ENCODE results near the gene NOSIP. TPM values are rescaled to one million over a fixed set of nuclear protein-coding genes. Genes with fewer than 3 reads are reported as not detected.

Gene NOSIP
- total RNA-seq, 4 donors from 2014 or later = 62.4 to 92.8 (median 78.9) TPM

DNA sequence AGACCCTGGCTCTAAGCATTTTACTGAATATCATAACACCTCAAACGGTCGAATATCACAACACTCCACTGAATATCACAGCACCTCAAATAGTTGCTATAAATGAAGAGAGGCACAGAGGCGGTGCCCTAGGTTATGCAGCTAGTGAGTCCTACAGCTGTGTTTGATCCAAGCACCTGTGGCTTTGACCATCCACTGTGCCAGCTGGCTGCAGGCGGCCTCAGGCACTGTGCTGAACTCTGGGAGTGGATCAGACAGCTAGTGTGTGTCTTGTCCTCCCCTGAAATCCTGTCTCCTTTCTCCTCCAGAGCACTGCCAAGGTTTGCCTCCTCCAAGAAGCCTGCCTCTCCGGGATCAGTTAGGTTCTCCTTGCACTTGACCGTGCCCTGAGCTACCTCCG lies 7.3 kb downstream of the NOSIP start:
- intact Hi-C loops (cut with DNase I; ENCODE audit: low total_unique reads) = no loop called here
- Histone ChIP-seq H3K27ac (peak overlapping the region; percentile 69 to 85 (median 75)), H3K27me3 (no peaks in the 10 kb centered on the region), H3K9me3 (no peaks in the 10 kb centered on the region), H3K4me1 (peaks cover 51 to 68% of the 10 kb centered on the region in 2 donors), H3K36me3 (peaks cover 0 to 12% of the 10 kb centered on the region in 2 donors), H3K4me3 (no peak overlapping the region)
- in situ Hi-C loops (cut with MboI; ENCODE audit: low sequenced_read_pairs in 4 of 4) = loop anchor here in 3 of 4 donors (5.0 to 10.0 kb wide), 3 partner anchors 76 to 102 kb away; partner anchors contain the start of genes BCL2L12 (in 1 of the 3), IRF3 (in 1 of the 3), PRMT1 (in 1 of the 3) and RPS11 (in 1 of the 3)
- ATAC-seq = peak; percentile 36 to 47
- TF ChIP-seq POLR2A (IDR thresholded peaks at IDR 0.05) = no peak
- TF ChIP-seq, protein P1, sequence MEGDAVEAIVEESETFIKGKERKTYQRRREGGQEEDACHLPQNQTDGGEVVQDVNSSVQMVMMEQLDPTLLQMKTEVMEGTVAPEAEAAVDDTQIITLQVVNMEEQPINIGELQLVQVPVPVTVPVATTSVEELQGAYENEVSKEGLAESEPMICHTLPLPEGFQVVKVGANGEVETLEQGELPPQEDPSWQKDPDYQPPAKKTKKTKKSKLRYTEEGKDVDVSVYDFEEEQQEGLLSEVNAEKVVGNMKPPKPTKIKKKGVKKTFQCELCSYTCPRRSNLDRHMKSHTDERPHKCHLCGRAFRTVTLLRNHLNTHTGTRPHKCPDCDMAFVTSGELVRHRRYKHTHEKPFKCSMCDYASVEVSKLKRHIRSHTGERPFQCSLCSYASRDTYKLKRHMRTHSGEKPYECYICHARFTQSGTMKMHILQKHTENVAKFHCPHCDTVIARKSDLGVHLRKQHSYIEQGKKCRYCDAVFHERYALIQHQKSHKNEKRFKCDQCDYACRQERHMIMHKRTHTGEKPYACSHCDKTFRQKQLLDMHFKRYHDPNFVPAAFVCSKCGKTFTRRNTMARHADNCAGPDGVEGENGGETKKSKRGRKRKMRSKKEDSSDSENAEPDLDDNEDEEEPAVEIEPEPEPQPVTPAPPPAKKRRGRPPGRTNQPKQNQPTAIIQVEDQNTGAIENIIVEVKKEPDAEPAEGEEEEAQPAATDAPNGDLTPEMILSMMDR (IDR thresholded peaks at IDR 0.05 in 4 of 5, conservative IDR thresholded peaks at IDR 0.05 in 1 of 5) = no peak
- peak in 1 of 2 donors; percentile 67 for DNase-seq

DNA sequence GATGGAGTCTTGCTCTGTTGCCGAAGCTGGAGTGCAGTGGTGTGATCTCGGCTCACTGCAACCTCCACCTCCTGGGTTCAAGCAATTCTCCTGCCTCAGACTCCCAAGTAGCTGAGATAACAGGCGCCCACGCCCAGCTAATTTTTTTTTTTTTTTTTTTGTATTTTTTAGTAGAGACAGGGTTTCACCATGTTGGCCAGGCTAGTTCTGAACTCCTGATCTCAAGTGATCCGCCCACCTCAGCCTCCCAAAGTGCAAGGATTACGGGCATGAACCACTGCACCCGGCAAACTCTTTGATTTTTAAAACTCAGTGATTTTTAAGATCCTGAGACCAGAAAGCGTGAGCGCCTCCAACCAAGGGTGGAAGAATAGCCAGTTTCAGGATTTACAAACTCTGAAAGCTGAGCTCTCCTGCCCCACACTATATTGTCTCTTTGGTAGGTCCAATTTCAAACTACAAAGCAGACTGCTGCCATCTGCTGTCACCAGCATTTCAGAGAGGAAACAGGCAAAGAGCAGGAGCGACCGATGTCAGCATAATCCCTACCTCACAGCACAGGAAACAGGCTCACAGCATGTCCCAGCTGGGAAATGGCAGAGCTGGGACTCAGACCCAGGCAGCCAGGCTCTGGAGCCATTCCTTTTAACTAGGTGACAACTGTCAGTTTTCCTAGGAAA lies 9.2 kb downstream of the NOSIP start:
- in situ Hi-C loops (cut with MboI; ENCODE audit: low sequenced_read_pairs in 4 of 4) (loop anchor here in 3 of 4 donors (5.0 to 10.0 kb wide), 3 partner anchors 74 to 104 kb away; partner anchors contain the start of genes BCL2L12 (in 1 of the 3), IRF3 (in 1 of the 3), PRMT1 (in 1 of the 3) and RPS11 (in 1 of the 3)), intact Hi-C loops (cut with DNase I; ENCODE audit: low total_unique reads) (loop anchor here (1.0 to 2.0 kb wide), 2 partner anchors 24 to 65 kb away; no protein-coding TSS in a partner anchor)
- DNase-seq (peak in 1 of 2 donors; percentile 63), ATAC-seq (peak; percentile 81 to 82)
- peak overlapping the region; percentile 69 to 85 (median 75) for H3K27ac ChIP-seq
- H3K4me1 ChIP-seq = peaks cover 43 to 58% of the 10 kb centered on the region in 2 donors
- no peaks in the 10 kb centered on the region for H3K9me3 ChIP-seq
- peaks cover 0 to 9% of the 10 kb centered on the region in 2 donors for H3K36me3 ChIP-seq
- no peak for TF ChIP-seq POLR2A (IDR thresholded peaks at IDR 0.05)
- TF ChIP-seq, protein P1 (IDR thresholded peaks at IDR 0.05 in 4 of 5, conservative IDR thresholded peaks at IDR 0.05 in 1 of 5) = peak in 2 of 5 experiments; percentile 20 to 34
- H3K27me3 ChIP-seq = no peaks in the 10 kb centered on the region
- H3K4me3 ChIP-seq = no peak overlapping the region

DNA sequence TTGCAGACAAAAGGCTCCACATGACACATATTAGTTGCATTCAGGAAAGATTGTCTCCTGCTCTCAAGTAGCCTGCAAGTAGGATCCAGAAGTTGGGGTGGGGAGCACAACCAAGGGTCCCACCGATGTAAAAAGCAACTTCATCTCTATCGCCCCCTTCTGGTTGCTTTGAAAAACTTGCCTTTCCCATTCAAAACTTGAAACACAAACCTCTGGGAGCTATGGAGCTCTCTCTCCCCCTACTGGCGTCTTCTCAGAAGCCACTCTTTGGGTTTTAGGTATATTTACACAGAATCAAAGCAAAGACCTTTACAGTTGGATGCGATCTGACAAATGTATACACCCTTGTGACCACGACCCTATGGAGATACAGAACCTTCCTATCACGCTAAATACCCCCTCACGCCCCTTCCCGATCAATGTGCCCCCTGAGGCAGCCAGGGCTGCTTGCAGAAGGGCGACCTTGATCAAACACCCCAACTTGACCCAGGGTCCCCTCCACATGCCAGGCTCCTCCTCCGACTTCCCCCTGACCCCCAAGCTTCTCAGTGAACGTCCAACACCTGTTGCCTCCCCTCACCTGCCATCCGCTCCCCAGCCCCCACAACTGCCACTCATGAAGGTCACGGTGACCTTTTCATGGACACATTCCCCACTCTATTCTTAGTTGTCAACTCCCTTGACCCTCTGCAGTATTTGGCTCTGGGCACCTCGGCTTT lies 10.1 kb downstream of the NOSIP start:
- TF ChIP-seq, protein P1 (IDR thresholded peaks at IDR 0.05 in 4 of 5, conservative IDR thresholded peaks at IDR 0.05 in 1 of 5) = peak; percentile 92 to 99 (median 98)
- TF ChIP-seq POLR2A (IDR thresholded peaks at IDR 0.05) = no peak
- peak; percentile 67 to 73 for ATAC-seq
- DNase-seq = peak in 1 of 2 donors; percentile 54
- intact Hi-C loops (cut with DNase I; ENCODE audit: low total_unique reads) = loop anchor here (1.0 to 2.0 kb wide), 2 partner anchors 23 to 64 kb away; no protein-coding TSS in a partner anchor
- H3K36me3 ChIP-seq = peaks cover 0 to under 1% of the 10 kb centered on the region in 2 donors
- in situ Hi-C loops (cut with MboI; ENCODE audit: low sequenced_read_pairs in 4 of 4) = loop anchor here in 3 of 4 donors (5.0 to 10.0 kb wide), 3 partner anchors 73 to 105 kb away; partner anchors contain the start of genes BCL2L12 (in 1 of the 3), IRF3 (in 1 of the 3), PRMT1 (in 1 of the 3) and RPS11 (in 1 of the 3)
- peak overlapping the region; percentile 69 to 85 (median 75) for H3K27ac ChIP-seq
- no peaks in the 10 kb centered on the region for H3K27me3 ChIP-seq
- no peaks in the 10 kb centered on the region for H3K9me3 ChIP-seq
- no peak overlapping the region for H3K4me3 ChIP-seq
- peaks cover 39 to 57% of the 10 kb centered on the region in 2 donors for H3K4me1 ChIP-seq

DNA sequence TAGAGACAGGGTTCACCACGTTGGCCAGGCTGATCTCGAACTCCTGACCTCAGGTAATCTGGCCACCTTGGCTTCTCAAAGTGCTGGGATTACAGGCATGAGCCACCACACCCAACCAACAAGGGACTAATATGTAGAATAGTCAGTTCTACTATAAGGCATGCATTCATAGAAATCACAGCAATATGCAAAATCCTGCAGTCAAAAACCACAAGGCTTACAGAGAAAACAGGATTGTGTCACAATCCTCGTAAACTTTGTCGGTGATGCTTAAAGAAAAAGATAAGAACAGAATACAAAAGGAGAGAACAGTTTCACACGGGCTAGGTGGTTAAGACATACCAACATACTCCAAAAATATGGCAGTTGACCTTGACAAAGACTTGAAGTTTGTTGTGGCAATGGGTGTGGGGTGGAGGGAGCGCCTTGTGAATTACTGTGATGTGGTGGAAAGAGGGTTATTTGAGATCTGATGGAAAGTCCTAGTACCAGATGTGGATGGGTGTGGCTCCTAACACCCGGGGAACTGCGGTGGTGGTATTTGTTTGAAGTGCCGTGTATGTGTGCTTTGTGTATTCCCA lies 12.4 kb downstream of the NOSIP start:
- in situ Hi-C loops (cut with MboI; ENCODE audit: low sequenced_read_pairs in 4 of 4) = no loop called here
- peak overlapping the region in 3 of 4 donors; percentile 34 to 85 (median 69) for H3K27ac ChIP-seq
- TF ChIP-seq, protein P1 (IDR thresholded peaks at IDR 0.05 in 4 of 5, conservative IDR thresholded peaks at IDR 0.05 in 1 of 5) = no peak
- no peak for TF ChIP-seq POLR2A (IDR thresholded peaks at IDR 0.05)
- no peak overlapping the region for H3K4me3 ChIP-seq
- no peaks in the 10 kb centered on the region for H3K9me3 ChIP-seq
- H3K27me3 ChIP-seq = no peaks in the 10 kb centered on the region
- peaks cover 44 to 55% of the 10 kb centered on the region in 2 donors for H3K4me1 ChIP-seq
- intact Hi-C loops (cut with DNase I; ENCODE audit: low total_unique reads) = no loop called here
- no peak for DNase-seq
- ATAC-seq = no peak
- no peaks in the 10 kb centered on the region for H3K36me3 ChIP-seq
